Measurements from ENCODE around the gene TP53I3.
"Not testable (repeated sequence)": the region's sequence is repeated elsewhere in the genome, so short reads cannot be mapped to it uniquely, and the experiment has no call there.

TP53I3 gene

DNA sequence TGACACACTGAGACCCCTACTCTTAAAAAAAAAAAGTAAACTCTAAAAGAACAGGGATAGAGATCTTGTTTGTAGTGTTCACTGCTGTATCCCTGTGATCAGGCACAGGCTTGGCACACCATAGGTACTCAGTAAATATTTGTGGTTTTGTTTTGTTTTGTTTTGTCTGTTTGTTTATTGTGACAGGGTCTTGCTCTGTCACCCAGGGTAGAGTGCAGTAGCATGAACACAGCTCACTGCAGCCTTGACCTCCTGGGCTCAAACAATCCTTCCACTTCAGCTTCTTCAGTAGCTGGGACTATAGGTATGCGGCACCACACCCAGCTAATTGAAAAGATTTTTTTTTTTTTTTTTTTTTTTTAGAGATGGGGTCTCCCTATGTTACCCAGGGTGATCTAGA, 31.7 kb downstream of the TP53I3 start:
- no peak for DNase-seq (ENCODE audit: low read depth)

DNA sequence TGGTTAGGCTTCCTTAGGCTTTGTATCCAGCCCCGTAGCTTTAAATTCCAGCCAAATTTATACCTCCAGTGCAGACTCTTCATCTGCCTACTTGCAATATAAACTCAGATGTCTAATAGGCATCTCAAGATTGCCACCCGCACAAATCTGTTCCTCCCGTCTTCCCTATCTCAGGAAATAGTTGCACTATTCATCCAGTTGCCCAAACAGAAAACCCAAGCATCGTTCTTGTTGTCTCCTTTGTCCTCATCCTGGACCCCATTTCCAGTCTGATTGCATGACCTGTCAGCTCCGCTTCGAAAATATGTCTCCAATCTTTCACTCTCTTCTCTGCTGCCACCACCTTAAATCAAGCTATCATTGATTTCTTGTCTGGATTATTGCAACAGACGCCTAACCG, 32.8 kb downstream of the TP53I3 start:
- DNase-seq (ENCODE audit: low read depth): no peak

DNA sequence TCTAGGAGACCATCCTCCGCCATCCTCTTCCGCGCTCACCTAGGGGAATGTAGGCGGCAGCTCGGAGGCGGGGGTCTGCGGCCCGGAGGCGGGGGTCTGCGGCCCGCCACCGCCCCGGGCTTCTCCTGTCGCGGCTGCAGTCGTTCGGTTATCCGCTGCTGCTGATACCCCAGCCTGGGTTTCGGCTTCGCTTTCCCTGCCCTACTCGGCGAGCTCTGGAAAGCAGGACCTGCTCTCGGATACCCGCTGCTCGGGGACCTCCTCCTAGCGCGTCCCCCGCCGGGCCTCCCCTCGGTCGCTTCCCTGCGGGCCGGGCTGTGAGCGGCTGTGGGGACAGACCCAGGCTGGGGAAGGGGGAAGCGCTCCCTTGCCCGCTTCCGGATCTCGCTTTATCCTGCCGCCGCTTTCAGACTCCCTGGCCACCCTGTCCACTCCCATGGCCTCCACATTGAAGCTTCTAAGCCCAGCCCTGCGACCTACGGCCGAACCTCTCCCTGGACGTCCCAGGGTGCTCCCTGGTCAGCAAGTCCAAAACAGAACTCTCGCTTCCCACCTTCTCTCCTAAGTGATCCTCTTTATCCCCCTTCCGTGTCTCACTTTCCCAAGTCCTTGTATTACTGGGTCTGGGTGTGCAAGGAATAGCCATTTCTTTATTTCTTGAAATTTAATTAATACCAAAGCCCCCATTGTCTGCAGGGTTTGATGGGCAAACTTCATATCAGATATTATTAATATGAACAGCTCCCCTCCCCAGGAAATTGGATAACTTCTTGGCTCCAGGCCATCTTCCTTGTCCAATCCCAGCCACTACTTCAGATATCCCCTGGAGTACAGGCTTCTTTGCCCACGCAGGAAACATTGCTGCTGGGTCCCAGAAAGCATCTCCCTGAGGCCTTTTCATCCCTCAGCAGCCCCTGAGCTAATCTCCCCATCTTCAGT, 34.3 kb downstream of the TP53I3 start:
- DNase-seq (ENCODE audit: low read depth): peak; percentile 32

DNA sequence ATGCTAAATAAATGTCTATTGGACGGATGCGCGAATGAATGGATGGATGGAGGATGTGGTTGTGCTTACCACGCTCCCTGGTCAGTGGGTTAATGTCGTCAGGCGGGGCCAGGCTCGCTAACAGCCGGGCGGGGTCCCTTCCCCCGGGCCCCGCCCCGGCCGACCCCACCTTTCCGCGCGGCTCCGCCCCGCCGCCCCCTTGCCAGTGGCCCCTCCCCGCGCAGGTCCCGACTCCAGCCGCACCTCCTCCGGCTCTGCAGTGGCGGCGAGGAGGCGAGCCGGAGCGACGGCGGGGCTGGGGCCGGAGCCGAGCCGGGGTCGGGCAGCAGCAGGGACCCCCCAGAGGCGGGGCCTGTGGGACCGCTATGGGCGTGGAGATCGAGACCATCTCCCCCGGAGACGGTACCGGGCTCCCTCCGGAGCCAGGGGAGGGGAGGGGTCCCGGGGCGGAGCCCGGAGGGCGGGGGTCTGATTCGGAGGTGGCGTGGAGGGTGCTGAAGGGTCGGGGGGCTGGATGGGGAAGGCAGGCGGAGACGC, 35.1 kb downstream of the TP53I3 start, which contains the start of gene FKBP1B:
Gene FKBP1B (plus strand): TSS at position 257 of the 537 bp plus-strand sequence. CDS start 109 bp downstream, at position 366.
- DNase-seq (ENCODE audit: low read depth): peak; percentile 69

DNA sequence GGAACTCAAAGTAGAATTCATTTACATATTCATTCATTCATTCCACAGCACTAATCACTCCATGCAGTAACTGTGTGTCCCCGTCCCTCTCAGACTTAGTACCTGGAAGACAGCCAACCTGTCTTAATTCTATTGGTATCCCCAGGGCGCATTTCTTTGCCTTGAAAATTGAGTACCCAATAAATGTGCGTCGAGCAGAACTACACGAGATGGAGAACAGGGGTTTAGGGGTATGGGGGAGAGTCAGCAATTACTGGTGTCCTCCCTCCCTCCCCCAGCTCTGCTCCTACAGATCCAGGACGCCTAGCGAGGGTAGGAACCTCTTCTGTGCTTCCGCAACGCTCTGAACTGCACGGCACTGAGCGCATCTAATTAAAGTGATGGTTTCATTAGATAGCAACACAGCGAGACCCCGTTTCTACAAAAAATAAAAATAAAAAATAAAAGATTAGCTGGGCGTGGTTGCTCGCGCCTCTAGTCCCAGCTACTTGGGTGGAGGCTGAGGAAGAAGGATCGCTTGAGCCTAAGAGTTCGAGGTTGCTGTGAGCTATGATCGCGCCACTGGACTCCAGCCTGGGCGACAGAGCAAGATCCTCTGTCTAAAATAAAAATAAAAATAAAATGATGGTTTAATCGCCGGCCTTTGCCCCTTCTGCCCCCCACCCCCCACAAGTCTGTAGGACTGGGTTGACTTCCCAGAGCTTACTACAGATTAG, 35.7 kb downstream of the TP53I3 start:
- DNase-seq (ENCODE audit: low read depth): peak; percentile 26

DNA sequence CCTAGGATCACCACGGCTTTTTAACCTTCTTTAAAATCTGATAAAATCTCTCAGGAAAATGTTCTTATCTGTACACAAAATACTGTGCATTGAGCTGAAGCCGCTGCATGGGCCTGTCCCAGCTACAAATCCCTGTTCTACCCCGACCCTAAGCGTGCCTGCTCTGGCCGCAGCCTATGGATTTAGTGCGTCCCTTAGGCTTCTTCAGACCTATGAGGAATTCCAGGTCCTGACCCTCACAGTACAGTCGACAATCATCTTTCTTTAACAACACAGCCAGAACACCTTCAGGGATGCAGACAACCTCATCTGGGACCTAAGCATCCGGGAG, 37.0 kb downstream of the TP53I3 start:
- DNase-seq (ENCODE audit: low read depth): no peak

DNA sequence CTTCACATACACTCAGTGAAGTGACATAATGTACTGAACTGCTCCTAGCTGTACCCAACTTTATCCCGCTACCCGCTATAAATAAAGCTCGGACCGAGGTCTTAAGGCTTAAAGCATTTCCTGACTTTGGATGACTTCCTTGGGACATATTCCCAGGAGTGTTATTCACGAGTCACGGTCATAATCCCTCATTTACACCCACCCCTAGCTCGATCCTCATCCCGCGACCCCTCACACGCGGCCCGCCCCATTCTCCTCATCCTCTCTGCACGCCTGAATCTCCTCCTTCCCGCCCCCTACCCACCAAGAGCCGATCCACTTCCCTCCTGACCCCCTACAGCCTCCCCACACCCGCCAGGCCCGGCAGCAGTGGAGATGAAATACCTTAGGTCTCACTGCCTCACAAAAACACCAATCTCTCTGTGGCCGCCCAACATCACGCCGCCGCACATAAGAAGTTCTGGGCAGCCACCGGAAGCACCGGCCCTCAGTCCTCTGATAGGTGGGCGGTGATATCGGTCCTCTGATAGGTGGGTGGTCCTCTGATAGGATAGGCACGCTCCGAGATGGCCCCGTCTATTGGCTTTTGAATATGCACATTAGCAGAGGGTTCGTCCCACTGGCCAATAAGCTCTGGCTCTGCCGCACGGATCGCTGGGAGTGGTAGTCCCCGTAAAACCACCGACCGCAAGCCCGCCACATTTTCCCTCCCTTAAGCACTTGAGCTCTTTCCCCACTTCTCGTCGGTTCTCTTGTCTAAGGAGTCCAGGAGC, 37.5 kb downstream of the TP53I3 start, which contains the start of gene WDCP:
Gene WDCP (minus strand): TSS at position 462 of the 773 bp plus-strand sequence. CDS start 7,897 bp downstream, outside the sequence.
- DNase-seq (ENCODE audit: low read depth): peak; percentile 99

DNA sequence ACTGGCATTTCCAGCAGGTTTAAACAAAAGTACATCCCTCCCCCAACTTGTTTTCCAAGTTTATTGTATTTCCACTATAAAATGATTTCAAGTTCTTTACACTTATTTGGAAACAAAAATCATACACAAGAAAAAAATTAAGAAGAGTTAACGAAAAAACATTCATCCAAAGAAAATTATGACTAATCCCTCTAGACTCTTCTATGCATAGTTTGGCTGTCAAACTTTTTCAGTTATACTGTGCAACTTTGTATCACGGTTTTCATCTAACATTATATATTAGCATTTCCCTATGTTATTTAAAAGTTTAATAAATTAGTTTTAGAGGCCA, 38.1 kb downstream of the TP53I3 start:
- peak; percentile 15 for DNase-seq (ENCODE audit: low read depth)

DNA sequence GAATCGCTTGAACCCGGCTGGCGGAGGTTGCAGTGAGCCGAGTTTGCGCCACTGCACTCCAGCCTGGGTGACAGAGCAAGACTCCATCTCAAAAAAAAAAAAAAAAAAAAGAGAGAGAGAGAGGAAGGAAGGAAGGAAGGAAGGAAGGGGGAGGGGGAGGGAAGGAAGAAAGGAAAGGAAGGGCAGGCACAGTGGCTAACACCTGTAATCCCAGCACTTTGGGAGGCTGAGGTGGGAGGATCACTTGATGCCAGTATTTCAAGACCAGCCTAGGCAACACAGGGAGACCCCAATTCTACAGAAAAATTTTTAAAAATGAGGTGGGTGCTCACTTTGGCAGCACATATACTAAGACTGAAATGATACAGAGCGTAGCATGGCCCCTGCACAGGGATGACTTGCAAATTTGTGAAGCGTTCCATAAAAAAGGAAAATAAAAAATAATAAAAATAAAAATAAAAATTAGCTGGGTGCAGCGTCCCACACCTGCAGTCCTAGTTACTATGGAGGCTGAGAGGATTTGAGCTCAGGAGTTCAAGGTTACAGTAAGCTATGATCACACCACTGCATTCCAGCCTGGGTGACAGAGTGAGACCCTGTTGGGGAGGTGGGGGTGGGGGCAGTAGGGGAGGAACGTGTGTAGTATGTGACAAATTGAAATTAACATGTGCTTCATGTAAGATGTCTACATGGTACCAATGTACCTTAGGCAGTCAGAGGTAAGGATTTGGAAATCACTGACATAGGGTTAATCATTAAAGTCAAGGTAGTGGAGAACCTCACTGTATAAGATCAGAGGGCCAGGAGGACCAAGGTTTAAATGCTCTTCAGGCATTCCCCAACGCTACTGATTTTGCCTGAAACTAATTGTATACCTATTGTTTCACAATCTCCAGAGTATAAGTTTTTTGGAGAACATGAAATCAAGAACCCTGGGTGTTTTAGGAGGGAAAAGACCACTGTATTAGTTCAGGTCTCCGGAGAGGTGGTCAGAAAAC, 38.8 kb downstream of the TP53I3 start:
- DNase-seq (ENCODE audit: low read depth): no peak

DNA sequence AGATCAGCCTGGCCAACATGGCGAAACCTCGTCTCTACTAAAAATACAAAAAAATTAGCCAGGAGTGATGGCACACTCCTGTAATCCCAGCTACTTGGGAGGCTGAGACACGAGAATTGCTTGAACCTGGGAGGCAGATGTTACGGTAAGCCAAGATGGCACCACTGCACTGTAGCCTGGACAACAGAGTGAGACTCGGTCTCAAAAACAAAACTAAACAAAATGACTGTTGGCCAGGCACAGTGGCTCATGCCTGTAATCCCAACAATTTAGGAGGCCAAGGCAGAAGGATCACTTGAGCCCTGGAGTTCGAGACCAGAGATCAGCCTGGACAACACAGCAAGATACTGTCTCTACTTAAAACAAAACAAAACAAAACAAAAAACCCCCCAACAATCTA, 41.5 kb downstream of the TP53I3 start:
- DNase-seq (ENCODE audit: low read depth): not testable (repeated sequence)

DNA sequence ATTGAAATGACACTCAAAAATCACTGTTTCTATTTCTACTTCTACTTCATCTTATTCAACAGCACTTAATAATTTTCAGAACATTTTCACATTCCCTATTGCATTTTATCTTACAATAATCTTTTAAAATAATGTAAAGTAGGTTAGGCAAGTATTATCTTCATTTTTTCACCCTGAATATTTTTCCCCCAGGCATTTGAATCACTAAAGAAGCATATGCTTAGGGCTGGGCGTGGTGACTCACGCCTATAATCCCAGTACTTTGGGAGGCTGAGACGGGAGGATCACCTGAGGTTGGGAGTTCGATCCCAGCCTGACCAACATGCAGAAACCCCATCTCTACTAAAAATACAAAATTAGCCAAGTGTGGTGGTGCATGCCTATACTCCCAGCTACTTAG, 44.1 kb downstream of the TP53I3 start:
- DNase-seq (ENCODE audit: low read depth): peak; percentile 31

DNA sequence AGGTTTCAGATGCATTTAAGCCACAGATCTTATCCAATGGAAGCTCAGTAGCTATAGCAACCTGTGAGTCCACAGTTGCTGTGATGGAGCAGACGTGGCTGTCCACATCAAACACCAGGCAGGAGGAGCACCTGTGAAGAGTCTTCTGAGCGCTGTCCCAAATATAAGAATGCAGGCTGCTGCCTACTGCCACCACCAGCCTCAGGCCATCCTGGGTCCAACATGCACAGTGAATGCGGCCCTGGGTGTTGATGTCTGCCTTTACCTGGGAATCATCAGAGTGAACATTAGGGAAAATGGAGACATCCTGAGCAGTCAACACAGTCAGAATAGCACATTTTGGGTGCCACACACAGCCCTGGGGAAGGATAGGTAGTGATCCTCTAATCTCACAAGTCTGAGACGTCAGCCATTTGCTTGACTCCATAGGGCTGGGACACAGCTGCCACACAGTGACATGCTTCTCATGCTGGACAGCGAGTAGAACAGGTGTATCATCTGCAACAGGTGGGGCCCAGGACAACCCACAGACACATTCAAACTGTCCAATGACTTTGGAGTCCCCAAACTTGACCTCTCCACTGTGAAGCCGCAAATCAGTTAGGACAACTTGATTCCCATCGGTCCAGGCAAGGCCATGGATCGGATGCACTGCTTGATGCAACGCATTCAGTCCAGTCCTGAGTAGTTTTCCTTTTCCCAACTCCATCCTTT, 45.7 kb downstream of the TP53I3 start:
- DNase-seq (ENCODE audit: low read depth): no peak

All from EH (cell line).